Measurements from ENCODE around the gene CD82.

- no peak for TF ChIP-seq CTCF (conservative IDR thresholded peaks at IDR 0.05)
- TF ChIP-seq ZFX (IDR thresholded peaks at IDR 0.05) = no peak
Measured at GRCh38 chr11:44607987-44608386, 42.5 kb downstream of the CD82 start.
